HCT116 (cell line): ENCODE measurements around the gene DUOXA1. TPM values are rescaled to one million over a fixed set of nuclear protein-coding genes. Genes with fewer than 3 reads are reported as not detected.

Experiments
- ATAC-seq: fragments of 200-7000 bp; cut with Tn5 transposase; 2 replicates; pipeline ENCODE4 v1.9.1; 2020; ENCODE audit warnings: mild to moderate bottlenecking, moderate library complexity
- BruUV-seq: library from RNA; stranded (reverse); fragments of 400-500 nt; replicated peaks from 2 replicates; lab custom pipeline; 2021; lab: Mats Ljungman, UMichigan
- CTCF ChIA-PET: fragments of 300-600 bp; sonication (Branson Sonifier 250); formaldehyde crosslinking; loops from one replicate; lab custom pipeline; 2021; ENCODE audit warnings: antibody characterized with exemption; lab: Charles Lee
- POLR2A ChIA-PET: fragments of 300-600, 350-600 bp; sonication (Branson Sonifier 250); formaldehyde crosslinking; loops from one replicate; lab custom pipeline; 2021; ENCODE audit warnings: antibody characterized with exemption; lab: Charles Lee
- RAD21 ChIA-PET, 2 experiments: fragments of 300-600 bp; sonication (Branson Sonifier 250); formaldehyde crosslinking; loops; one replicate each; lab custom pipeline; 2023; ENCODE audit warnings: low total read pairs in 2 of 2; ENCODE audit not compliant: uncharacterized antibody in 2 of 2, unreplicated experiment in 2 of 2, low non-redundant PET in 1 of 2; lab: Charles Lee
- DNase-seq: peaks from one replicate; pipeline ENCODE4 v3.0.0-alpha.2; 2010; ENCODE audit warnings: low read depth, low spot score
- H2AFZ ChIP-seq: fragments of 200-600 bp; shearing (Covaris generic), sonication (generic); 2 replicates; pipeline ENCODE4 v1.6.1; 2017; ENCODE audit warnings: low read depth, mixed run types, mixed read lengths, antibody characterized with exemption, low read length; ENCODE audit not compliant: poor library complexity, severe bottlenecking
- H3K27ac ChIP-seq: 2 replicates; pipeline ENCODE4 v1.5.1; 2012; ENCODE audit warnings: low read depth, low read length
- H3K27me3 ChIP-seq: fragments of 200-600 bp; sonication (generic); 2 replicates; pipeline ENCODE4 v1.6.1; 2016; ENCODE audit warnings: mixed run types, low read length, mixed read lengths; ENCODE audit not compliant: insufficient read depth
- H3K36me3 ChIP-seq, 2 experiments: fragments of 200-500 bp in 1 of 2; fragments of 200-600 bp in 1 of 2; sonication (Bioruptor generic) in 1 of 2; sonication (generic) in 1 of 2; 2 replicates each; pipeline versions ENCODE4 v1.5.1 to v1.6.1; 2014 to 2016; ENCODE audit warnings: low read length in 2 of 2, inconsistent platforms in 1 of 2, mixed read lengths in 1 of 2, mixed run types in 1 of 2; ENCODE audit not compliant: insufficient read depth in 2 of 2, control insufficient read depth in 1 of 2
- H3K4me1 ChIP-seq, 2 experiments: fragments of 200-600 bp in 1 of 2; sonication (generic) in 1 of 2; 2 replicates each; pipeline versions ENCODE4 v1.5.1 to v1.6.1; 2012 to 2017; ENCODE audit warnings: low read length in 2 of 2, inconsistent platforms in 1 of 2, mild to moderate bottlenecking in 1 of 2, mixed read lengths in 1 of 2, mixed run types in 1 of 2, moderate library complexity in 1 of 2; ENCODE audit not compliant: insufficient read depth in 2 of 2, control insufficient read depth in 1 of 2
- H3K4me2 ChIP-seq: fragments of 200-600 bp; sonication (generic); 2 replicates; pipeline ENCODE4 v1.6.1; 2017; ENCODE audit warnings: mixed run types, low read length, mixed read lengths
- H3K4me3 ChIP-seq, 2 experiments: fragments of 200-600 bp in 1 of 2; sonication (generic) in 1 of 2; replicated peaks in 1 of 2; 2 replicates each; pipeline ENCODE4 v1.5.1; 2011 to 2016; ENCODE audit warnings: low read length in 2 of 2, control low read depth in 1 of 2, low read depth in 1 of 2, mild to moderate bottlenecking in 1 of 2, mixed read lengths in 1 of 2, mixed run types in 1 of 2
- H3K79me2 ChIP-seq: fragments of 200-600 bp; sonication (generic); 2 replicates; pipeline ENCODE4 v1.6.1; 2017; ENCODE audit warnings: mild to moderate bottlenecking, mixed run types, low read length, moderate library complexity, mixed read lengths; ENCODE audit not compliant: insufficient read depth
- H3K9ac ChIP-seq: fragments of 200-600 bp; sonication (generic); 2 replicates; pipeline ENCODE4 v1.6.1; 2016; ENCODE audit warnings: low read length, mixed read lengths
- H3K9me2 ChIP-seq: fragments of 200-600 bp; sonication (generic), shearing (Covaris generic); 2 replicates; pipeline ENCODE4 v1.6.1; 2017; ENCODE audit warnings: mixed run types, mild to moderate bottlenecking, moderate library complexity; ENCODE audit not compliant: insufficient read depth
- H3K9me3 ChIP-seq, 2 experiments: fragments of 200-500 bp in 1 of 2; fragments of 200-600 bp in 1 of 2; sonication (Bioruptor generic) in 1 of 2; sonication (generic) in 1 of 2; 2 replicates each; pipeline ENCODE4 v1.6.1; 2014 to 2017; ENCODE audit warnings: low read length in 2 of 2, mixed read lengths in 2 of 2, inconsistent platforms in 1 of 2, low read depth in 1 of 2, mild to moderate bottlenecking in 1 of 2, mixed run types in 1 of 2, moderate library complexity in 1 of 2; ENCODE audit not compliant: control insufficient read depth in 1 of 2, insufficient read depth in 1 of 2
- H4K20me1 ChIP-seq: fragments of 200-600 bp; sonication (generic), shearing (Covaris generic); 2 replicates; pipeline ENCODE4 v1.6.1; 2017; ENCODE audit warnings: mixed run types, mild to moderate bottlenecking, moderate library complexity; ENCODE audit not compliant: insufficient read depth
- CBX3 ChIP-seq: IDR thresholded peaks from 2 replicates; pipeline ENCODE4 v1.6.1; 2012; ENCODE audit warnings: low read depth
- ELF1 ChIP-seq: IDR thresholded peaks from 2 replicates; pipeline ENCODE4 v1.6.1; 2012; ENCODE audit warnings: low read depth, borderline replicate concordance
- EZH2phosphoT487 ChIP-seq: fragments of 200-600 bp; IDR thresholded peaks from 2 replicates; pipeline ENCODE4 v1.6.1; 2018; ENCODE audit warnings: antibody characterized with exemption, borderline replicate concordance
- JUND ChIP-seq: IDR thresholded peaks from 2 replicates; pipeline ENCODE4 v1.6.1; 2012
- POLR2A ChIP-seq: IDR thresholded peaks from 2 replicates; pipeline ENCODE4 v1.7.0; 2011; ENCODE audit warnings: borderline replicate concordance; ENCODE audit not compliant: insufficient read depth, insufficient read length; ENCODE audit errors: extremely low read depth
- RAD21 ChIP-seq: IDR thresholded peaks from 2 replicates; pipeline ENCODE4 v1.6.1; 2012; ENCODE audit warnings: low read depth, mild to moderate bottlenecking
- intact Hi-C: fragments of 100-400 bp; cut with micrococcal nuclease; formaldehyde crosslinking; loops from 2 replicates; pipeline ENCODE4 v1.10.0; 2022
- total RNA-seq: library from RNA; stranded (reverse); gene quantifications from one replicate; pipeline ENCODE4 v1.2.1, GENCODE V29; 2021; ENCODE audit not compliant: unreplicated experiment
- TF ChIP-seq, protein P1 (sequence below), 3 experiments: fragments of 200-600 bp in 1 of 3; sonication (generic) in 1 of 3; IDR thresholded peaks in 2 of 3; conservative IDR thresholded peaks in 1 of 3; 2 replicates each; pipeline ENCODE4 v1.5.1; 2012 to 2017; ENCODE audit warnings: low read depth in 2 of 3, low read length in 2 of 3, antibody characterized with exemption in 1 of 3, borderline replicate concordance in 1 of 3, control low read depth in 1 of 3, mild to moderate bottlenecking in 1 of 3, mixed read lengths in 1 of 3, mixed run types in 1 of 3, moderate library complexity in 1 of 3; ENCODE audit not compliant: insufficient read depth in 1 of 3

Gene DUOXA1
- total RNA-seq, 1 experiment from 2014 or later: 2.3 TPM

DNA sequence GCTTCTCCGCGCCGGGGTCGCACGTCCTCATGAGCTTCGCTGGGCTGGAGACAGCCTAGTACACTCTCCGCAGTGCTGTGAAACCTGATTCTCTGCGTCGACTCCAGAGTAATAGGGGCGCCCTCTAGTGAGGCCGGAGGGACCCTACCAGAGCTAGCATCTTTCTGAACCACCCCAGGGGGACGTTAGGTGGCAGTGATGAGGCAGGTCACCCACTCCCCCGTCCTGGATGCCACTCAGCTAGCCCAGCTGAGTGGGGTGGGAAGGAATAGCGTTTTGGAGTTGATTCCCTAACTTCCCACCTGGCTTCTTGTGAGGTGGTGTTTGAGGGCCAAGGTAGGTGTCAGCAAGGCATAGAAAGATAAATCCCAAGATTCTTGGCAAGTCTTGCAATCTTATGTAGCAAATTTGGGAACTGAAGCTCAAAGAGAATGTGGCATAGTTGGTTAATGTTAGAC lies 11.5 kb downstream of the DUOXA1 start:
- H3K4me3 ChIP-seq: no peak overlapping the region
- DNase-seq (peak; percentile 75), ATAC-seq (peak; percentile 99)
- H3K36me3 ChIP-seq: no peaks in the 10 kb centered on the region
- no peaks in the 10 kb centered on the region for H3K9me3 ChIP-seq
- intact Hi-C loops: no loop called here
- no peak overlapping the region for H3K27ac ChIP-seq
- no TSS peak for BruUV-seq
- ChIA-PET RAD21 (interaction anchor here (0.6 to 1.1 kb wide), 2 partner anchors 9 kb away, joined by 3 to 4 read pairs; no protein-coding TSS in a partner anchor), POLR2A (interaction anchor here (1.4 kb wide), 1 partner anchor 12 kb away, joined by 3 read pairs; the partner anchor contains the start of gene DUOX1), CTCF (interaction anchor here (0.5 to 1.9 kb wide), 27 partner anchors 9 to 476 kb away, joined by 3 to 60 read pairs (median 6); partner anchors contain the start of genes DUOX1 and DUOXA1)
- peak overlapping the region; percentile 34 for H3K4me2 ChIP-seq
- peaks cover 2 to 16% of the 10 kb centered on the region in 2 experiments; a peak in 3 of 4 replicates for H3K4me1 ChIP-seq
- H4K20me1 ChIP-seq: no peaks in the 10 kb centered on the region
- H2AFZ ChIP-seq: no peak overlapping the region
- no peaks in the 10 kb centered on the region for H3K27me3 ChIP-seq
- H3K9ac ChIP-seq: no peak overlapping the region
- no peaks in the 10 kb centered on the region for H3K9me2 ChIP-seq
- H3K79me2 ChIP-seq: no peaks in the 10 kb centered on the region
- TF ChIP-seq JUND (no peak), RAD21 (peak; percentile 79)
- TF ChIP-seq, protein P1, sequence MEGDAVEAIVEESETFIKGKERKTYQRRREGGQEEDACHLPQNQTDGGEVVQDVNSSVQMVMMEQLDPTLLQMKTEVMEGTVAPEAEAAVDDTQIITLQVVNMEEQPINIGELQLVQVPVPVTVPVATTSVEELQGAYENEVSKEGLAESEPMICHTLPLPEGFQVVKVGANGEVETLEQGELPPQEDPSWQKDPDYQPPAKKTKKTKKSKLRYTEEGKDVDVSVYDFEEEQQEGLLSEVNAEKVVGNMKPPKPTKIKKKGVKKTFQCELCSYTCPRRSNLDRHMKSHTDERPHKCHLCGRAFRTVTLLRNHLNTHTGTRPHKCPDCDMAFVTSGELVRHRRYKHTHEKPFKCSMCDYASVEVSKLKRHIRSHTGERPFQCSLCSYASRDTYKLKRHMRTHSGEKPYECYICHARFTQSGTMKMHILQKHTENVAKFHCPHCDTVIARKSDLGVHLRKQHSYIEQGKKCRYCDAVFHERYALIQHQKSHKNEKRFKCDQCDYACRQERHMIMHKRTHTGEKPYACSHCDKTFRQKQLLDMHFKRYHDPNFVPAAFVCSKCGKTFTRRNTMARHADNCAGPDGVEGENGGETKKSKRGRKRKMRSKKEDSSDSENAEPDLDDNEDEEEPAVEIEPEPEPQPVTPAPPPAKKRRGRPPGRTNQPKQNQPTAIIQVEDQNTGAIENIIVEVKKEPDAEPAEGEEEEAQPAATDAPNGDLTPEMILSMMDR (IDR thresholded peaks at IDR 0.05 in 2 of 3, conservative IDR thresholded peaks at IDR 0.05 in 1 of 3; ENCODE audit: borderline replicate concordance in 1 of 3, insufficient read depth in 1 of 3, low read depth in 2 of 3, low read length in 2 of 3): peak; percentile 99 to 100 (median 99)
- TF ChIP-seq, all 23 proteins: peak for 2

DNA sequence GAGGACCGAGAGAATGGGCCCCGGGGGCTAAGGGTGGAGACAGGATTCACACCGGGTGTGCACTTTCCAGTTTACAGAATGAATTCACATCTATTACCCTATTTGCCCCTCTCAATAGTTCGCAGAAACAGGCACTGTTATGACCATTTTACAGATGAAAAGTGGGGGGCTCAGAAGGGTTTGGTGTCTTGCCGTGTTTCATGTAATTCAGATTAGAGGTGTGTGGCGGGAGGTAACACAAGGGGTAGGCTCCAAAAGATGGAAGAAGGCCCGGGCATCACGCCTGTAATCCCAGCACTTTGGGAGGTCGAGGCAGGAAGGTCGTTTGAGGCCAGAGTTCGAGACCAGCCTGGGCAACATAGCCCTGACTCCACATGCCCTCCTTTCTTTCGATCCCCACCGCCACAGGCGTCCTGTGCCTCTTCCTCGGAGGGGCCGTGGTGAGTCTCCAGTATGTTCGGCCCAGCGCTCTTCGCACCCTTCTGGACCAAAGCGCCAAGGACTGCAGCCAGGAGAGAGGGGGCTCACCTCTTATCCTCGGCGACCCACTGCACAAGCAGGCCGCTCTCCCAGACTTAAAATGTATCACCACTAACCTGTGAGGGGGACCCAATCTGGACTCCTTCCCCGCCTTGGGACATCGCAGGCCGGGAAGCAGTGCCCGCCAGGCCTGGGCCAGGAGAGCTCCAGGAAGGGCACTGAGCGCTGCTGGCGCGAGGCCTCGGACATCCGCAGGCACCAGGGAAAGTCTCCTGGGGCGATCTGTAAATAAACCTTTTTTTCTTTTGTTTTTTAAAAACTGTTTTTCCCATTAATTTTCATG lies 12.2 kb downstream of the DUOXA1 start:
- Histone ChIP-seq H3K4me3 (no peak overlapping the region), H3K79me2 (no peaks in the 10 kb centered on the region), H3K9me2 (no peaks in the 10 kb centered on the region), H3K9me3 (no peaks in the 10 kb centered on the region), H3K36me3 (no peaks in the 10 kb centered on the region), H2AFZ (no peak overlapping the region), H3K27me3 (no peaks in the 10 kb centered on the region), H3K27ac (no peak overlapping the region), H4K20me1 (no peaks in the 10 kb centered on the region), H3K4me1 (peaks cover 2 to 15% of the 10 kb centered on the region in 2 experiments; a peak in 3 of 4 replicates), H3K9ac (no peak overlapping the region), H3K4me2 (peak overlapping the region; percentile 34)
- ChIA-PET RAD21 (interaction anchor here in 1 of 2 experiments (1.1 kb wide), 1 partner anchor 9 kb away, joined by 4 read pairs; no protein-coding TSS in a partner anchor), POLR2A (interaction anchor here (1.4 kb wide), 1 partner anchor 13 kb away, joined by 3 read pairs; the partner anchor contains the start of gene DUOX1), CTCF (interaction anchor here (0.6 to 1.9 kb wide), 26 partner anchors 8 to 476 kb away, joined by 3 to 60 read pairs (median 6); partner anchors contain the start of genes DUOX1 and DUOXA1)
- ATAC-seq: peak; percentile 52
- no TSS peak for BruUV-seq
- TF ChIP-seq EZH2phosphoT487: no peak
- TF ChIP-seq CBX3: no peak
- TF ChIP-seq POLR2A: no peak
- no peak for TF ChIP-seq ELF1
- intact Hi-C loops: no loop called here
- no peak for DNase-seq
